H9 (cell line): ENCODE results near the gene C11orf91. TPM values are rescaled to one million over a fixed set of nuclear protein-coding genes. Genes with fewer than 3 reads are reported as not detected.

ENCODE experiments used
- DNase-seq: peaks from one replicate; pipeline ENCODE4 v3.0.0-alpha.2; 2017
- H2AFZ ChIP-seq: one replicate; pipeline ENCODE4 v1.6.1; 2013; ENCODE audit warnings: mild to moderate bottlenecking, low read length, control low read depth, moderate library complexity
- H2AK5ac ChIP-seq: 2 replicates; pipeline ENCODE4 v1.6.1; 2013; ENCODE audit warnings: low read length, control low read depth, mixed read lengths; ENCODE audit not compliant: insufficient read length
- H2BK120ac ChIP-seq: one replicate; pipeline ENCODE4 v1.6.1; 2013; ENCODE audit warnings: low read depth, mild to moderate bottlenecking, low read length, control low read depth, inconsistent platforms; ENCODE audit not compliant: poor library complexity, severe bottlenecking
- H2BK12ac ChIP-seq: 2 replicates; pipeline ENCODE4 v1.6.1; 2013; ENCODE audit warnings: low read length, control low read depth, mixed read lengths, low read depth; ENCODE audit not compliant: insufficient read length
- H2BK15ac ChIP-seq: 2 replicates; pipeline ENCODE4 v1.6.1; 2013; ENCODE audit warnings: low read depth, low read length, control low read depth
- H2BK20ac ChIP-seq: one replicate; pipeline ENCODE4 v1.6.1; 2013; ENCODE audit warnings: low read depth, mild to moderate bottlenecking, low read length, control low read depth, inconsistent platforms; ENCODE audit not compliant: poor library complexity, severe bottlenecking
- H2BK5ac ChIP-seq: 2 replicates; pipeline ENCODE4 v1.6.1; 2013; ENCODE audit warnings: low read length, control low read depth, mixed read lengths; ENCODE audit not compliant: insufficient read length
- H3K14ac ChIP-seq: 2 replicates; pipeline ENCODE4 v1.6.1; 2013; ENCODE audit warnings: low read length, control low read depth; ENCODE audit not compliant: insufficient read depth
- H3K18ac ChIP-seq: 2 replicates; pipeline ENCODE4 v1.6.1; 2013; ENCODE audit warnings: low read depth, mild to moderate bottlenecking, mixed read lengths, low read length, control low read depth; ENCODE audit not compliant: insufficient read length
- H3K23ac ChIP-seq: 2 replicates; pipeline ENCODE4 v1.6.1; 2013; ENCODE audit warnings: low read length, control low read depth, mixed read lengths, low read depth; ENCODE audit not compliant: insufficient read length
- H3K23me2 ChIP-seq: 2 replicates; pipeline ENCODE4 v1.6.1; 2013; ENCODE audit warnings: low read depth, mild to moderate bottlenecking, mixed read lengths, low read length, control low read depth; ENCODE audit not compliant: insufficient read length, poor library complexity, severe bottlenecking
- H3K27ac ChIP-seq: 2 replicates; pipeline ENCODE4 v1.5.1; 2013; ENCODE audit warnings: low read length, control low read depth, mixed read lengths, low read depth; ENCODE audit not compliant: insufficient read length
- H3K27me3 ChIP-seq: 2 replicates; pipeline ENCODE4 v1.6.1; 2013; ENCODE audit warnings: low read length, control low read depth, inconsistent platforms; ENCODE audit not compliant: insufficient read depth
- H3K4ac ChIP-seq: 2 replicates; pipeline ENCODE4 v1.6.1; 2013; ENCODE audit warnings: low read depth, mild to moderate bottlenecking, control low read depth, inconsistent platforms, low read length, moderate library complexity
- H3K4me1 ChIP-seq: 2 replicates; pipeline ENCODE4 v1.6.1; 2013; ENCODE audit warnings: low read length, control low read depth, inconsistent platforms; ENCODE audit not compliant: insufficient read depth
- H3K4me2 ChIP-seq: 2 replicates; pipeline ENCODE4 v1.6.1; 2013; ENCODE audit warnings: low read length, control low read depth, mixed read lengths; ENCODE audit not compliant: insufficient read length, insufficient read depth
- H3K56ac ChIP-seq: 2 replicates; pipeline ENCODE4 v1.6.1; 2013; ENCODE audit warnings: low read depth, mild to moderate bottlenecking, mixed read lengths, low read length, control low read depth; ENCODE audit not compliant: insufficient read length
- H3K79me1 ChIP-seq: 2 replicates; pipeline ENCODE4 v1.6.1; 2013; ENCODE audit warnings: low read depth, mild to moderate bottlenecking, moderate library complexity, low read length, control low read depth, inconsistent platforms; ENCODE audit not compliant: insufficient read depth, poor library complexity, severe bottlenecking
- H3K79me2 ChIP-seq: 2 replicates; pipeline ENCODE4 v1.6.1; 2013; ENCODE audit warnings: low read length, control low read depth, inconsistent platforms; ENCODE audit not compliant: insufficient read depth
- H3K9ac ChIP-seq: 2 replicates; pipeline ENCODE4 v1.6.1; 2013; ENCODE audit warnings: low read length, control low read depth, mixed read lengths; ENCODE audit not compliant: insufficient read length; ENCODE audit errors: extremely low read depth
- H3K9me3 ChIP-seq: one replicate; pipeline ENCODE4 v1.6.1; 2013; ENCODE audit warnings: low read depth, low read length, inconsistent platforms; ENCODE audit not compliant: control insufficient read depth
- H3T11ph ChIP-seq: one replicate; pipeline ENCODE4 v1.6.1; 2013; ENCODE audit warnings: mild to moderate bottlenecking, low read length, control low read depth, inconsistent platforms
- H4K20me1 ChIP-seq: one replicate; pipeline ENCODE4 v1.6.1; 2013; ENCODE audit not compliant: control insufficient read depth, insufficient read length, insufficient read depth
- H4K5ac ChIP-seq: 2 replicates; pipeline ENCODE4 v1.6.1; 2013; ENCODE audit warnings: low read depth, mild to moderate bottlenecking, mixed read lengths, low read length, control low read depth; ENCODE audit not compliant: insufficient read length
- H4K8ac ChIP-seq: replicated peaks from 2 replicates; pipeline ENCODE4 v1.6.1; 2013; ENCODE audit warnings: low read length, control low read depth, mixed read lengths, low read depth; ENCODE audit not compliant: insufficient read length
- H4K91ac ChIP-seq: 2 replicates; pipeline ENCODE4 v1.6.1; 2013; ENCODE audit warnings: low read depth, mild to moderate bottlenecking, moderate library complexity, mixed read lengths, low read length, control low read depth; ENCODE audit not compliant: insufficient read length
- H3K27ac Mint-ChIP-seq, 3 experiments: 2 replicates in 2 of 3; 3 replicates in 1 of 3; pipeline ENCODE4 v1.8.0; 2020 to 2021; ENCODE audit warnings: mixed read lengths in 3 of 3, mild to moderate bottlenecking in 1 of 3, moderate library complexity in 1 of 3
- H3K27me3 Mint-ChIP-seq: 2 replicates; pipeline ENCODE4 v1.8.0; 2021; ENCODE audit warnings: low read depth, mild to moderate bottlenecking, moderate library complexity, mixed read lengths
- H3K36me3 Mint-ChIP-seq, 3 experiments: 2 replicates in 2 of 3; 3 replicates in 1 of 3; pipeline ENCODE4 v1.8.0; 2020 to 2021; ENCODE audit warnings: low read depth in 3 of 3, mixed read lengths in 3 of 3; ENCODE audit not compliant: insufficient read depth in 1 of 3
- H3K4me1 Mint-ChIP-seq, 2 experiments: 2 replicates each; pipeline ENCODE4 v1.8.0; 2020; ENCODE audit warnings: mixed read lengths in 2 of 2
- H3K4me3 Mint-ChIP-seq, 2 experiments: 2 replicates in 1 of 2; 3 replicates in 1 of 2; pipeline ENCODE4 v1.8.0; 2020 to 2021; ENCODE audit warnings: mild to moderate bottlenecking in 2 of 2, mixed read lengths in 2 of 2, moderate library complexity in 1 of 2
- H3K9me3 Mint-ChIP-seq, 2 experiments: 2 replicates in 1 of 2; 3 replicates in 1 of 2; pipeline ENCODE4 v1.8.0; 2020; ENCODE audit warnings: mild to moderate bottlenecking in 2 of 2, mixed read lengths in 2 of 2, moderate library complexity in 1 of 2
- WGBS: extraction: QIAGEN DNeasy Blood & Tissue Kit; methylation state at CpG from one replicate; pipeline ENCODE4 v1.1.7; 2013; ENCODE audit warnings: missing lambda C conversion rate, low lambda C conversion rate, mixed read lengths; ENCODE audit not compliant: insufficient read length; ENCODE audit errors: extremely low coverage; 5-methylcytosine and 5-hydroxymethylcytosine counted together
- total RNA-seq: library from RNA; stranded (reverse); gene quantifications from 2 replicates; pipeline ENCODE4 v1.2.1, GENCODE V29; 2021
- TF ChIP-seq, protein P1 (sequence below): fragments of 200-600 bp; sonication (generic); conservative IDR thresholded peaks from 3 replicates; pipeline ENCODE4 v1.8.0; 2021; ENCODE audit warnings: antibody characterized with exemption, mild to moderate bottlenecking

The C11orf91 gene
- total RNA-seq, 1 experiment from 2014 or later = not detected

DNA sequence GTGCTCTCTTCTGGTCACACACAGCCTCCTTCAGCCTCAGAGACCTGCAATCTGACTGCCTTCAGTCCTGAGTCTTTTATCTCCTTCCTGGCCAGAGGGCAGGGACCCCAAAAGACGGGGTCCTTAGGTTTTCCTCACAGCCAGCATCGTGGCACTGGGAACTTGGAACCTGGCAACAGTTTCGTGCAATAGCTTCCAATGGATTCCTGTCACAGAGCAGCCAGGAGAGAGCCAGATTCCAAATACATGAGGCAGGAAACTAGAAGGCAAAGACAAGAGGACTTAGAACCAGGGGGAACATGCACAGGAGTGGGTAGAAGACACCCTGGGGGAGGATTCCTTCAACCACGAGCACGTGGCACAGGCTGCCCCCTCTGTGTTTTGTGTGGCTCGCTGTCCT, 48.6 kb downstream of the C11orf91 start:
- Histone ChIP-seq H3K4ac (no peak overlapping the region), H3K27me3 (no peaks in the 10 kb centered on the region), H2BK15ac (no peak overlapping the region), H3K18ac (no peak overlapping the region), H3K27ac (no peak overlapping the region), H3T11ph (no peak overlapping the region), H2BK20ac (no peak overlapping the region), H3K4me2 (no peak overlapping the region), H2AFZ (no peak overlapping the region), H3K9ac (no peak overlapping the region), H3K79me1 (no peaks in the 10 kb centered on the region), H4K5ac (no peak overlapping the region), H3K23ac (no peak overlapping the region), H3K4me1 (peaks cover 2% of the 10 kb centered on the region; the same call in 1 of the 2 replicates), H3K79me2 (no peaks in the 10 kb centered on the region), H2BK5ac (no peak overlapping the region), H3K56ac (no peak overlapping the region), H2AK5ac (no peak overlapping the region), H4K20me1 (no peaks in the 10 kb centered on the region), H3K23me2 (no peaks in the 10 kb centered on the region), H3K14ac (peak overlapping the region; percentile 55; the same call in 1 of the 2 replicates), H4K8ac (no peak overlapping the region), H2BK120ac (no peak overlapping the region), H3K9me3 (no peaks in the 10 kb centered on the region), H4K91ac (no peak overlapping the region), H2BK12ac (no peak overlapping the region)
- no peak overlapping the region for H3K27ac Mint-ChIP-seq
- DNase-seq = no peak
- H3K4me1 Mint-ChIP-seq = peaks cover 5 to 6% of the 10 kb centered on the region in 2 experiments; a peak in 2 of 4 replicates
- no peaks in the 10 kb centered on the region for H3K36me3 Mint-ChIP-seq
- H3K4me3 Mint-ChIP-seq = no peak overlapping the region
- TF ChIP-seq, protein P1, sequence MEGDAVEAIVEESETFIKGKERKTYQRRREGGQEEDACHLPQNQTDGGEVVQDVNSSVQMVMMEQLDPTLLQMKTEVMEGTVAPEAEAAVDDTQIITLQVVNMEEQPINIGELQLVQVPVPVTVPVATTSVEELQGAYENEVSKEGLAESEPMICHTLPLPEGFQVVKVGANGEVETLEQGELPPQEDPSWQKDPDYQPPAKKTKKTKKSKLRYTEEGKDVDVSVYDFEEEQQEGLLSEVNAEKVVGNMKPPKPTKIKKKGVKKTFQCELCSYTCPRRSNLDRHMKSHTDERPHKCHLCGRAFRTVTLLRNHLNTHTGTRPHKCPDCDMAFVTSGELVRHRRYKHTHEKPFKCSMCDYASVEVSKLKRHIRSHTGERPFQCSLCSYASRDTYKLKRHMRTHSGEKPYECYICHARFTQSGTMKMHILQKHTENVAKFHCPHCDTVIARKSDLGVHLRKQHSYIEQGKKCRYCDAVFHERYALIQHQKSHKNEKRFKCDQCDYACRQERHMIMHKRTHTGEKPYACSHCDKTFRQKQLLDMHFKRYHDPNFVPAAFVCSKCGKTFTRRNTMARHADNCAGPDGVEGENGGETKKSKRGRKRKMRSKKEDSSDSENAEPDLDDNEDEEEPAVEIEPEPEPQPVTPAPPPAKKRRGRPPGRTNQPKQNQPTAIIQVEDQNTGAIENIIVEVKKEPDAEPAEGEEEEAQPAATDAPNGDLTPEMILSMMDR = no peak
- no CpG with 5 or more reads among the region's 6 CpGs for WGBS
- H3K9me3 Mint-ChIP-seq = 0 out of 5 replicates have a peak, but pooled peaks cover 0 to 4% of the 10 kb centered on the region in 2 experiments
- no peaks in the 10 kb centered on the region; the same call in 1 of the 2 replicates for H3K27me3 Mint-ChIP-seq
